Smooth muscle cell (in vitro differentiated cells): ENCODE measurements around the gene OSTC. TPM values are rescaled to one million over a fixed set of nuclear protein-coding genes. Genes with fewer than 3 reads are reported as not detected.

Source experiments
- DNase-seq: peaks from one replicate; lab custom pipeline; 2025; ENCODE audit not compliant: unreplicated experiment; lab: John Stamatoyannopoulos, UW
- H2AFZ ChIP-seq: fragments of 200-600 bp; sonication (generic); 2 replicates; pipeline ENCODE4 v1.6.0; 2016; ENCODE audit warnings: antibody characterized with exemption, low read depth, mild to moderate bottlenecking
- H3F3A ChIP-seq: fragments of 200-600 bp; sonication (generic); 2 replicates; pipeline ENCODE4 v1.6.0; 2017; ENCODE audit warnings: antibody characterized with exemption, low read depth
- H3K27ac ChIP-seq: fragments of 200-600 bp; sonication (generic); 2 replicates; pipeline ENCODE4 v1.5.1; 2016; ENCODE audit warnings: low read depth, mild to moderate bottlenecking
- H3K27me3 ChIP-seq: fragments of 200-600 bp; sonication (generic); 2 replicates; pipeline ENCODE4 v1.6.1; 2016; ENCODE audit warnings: low read depth, mild to moderate bottlenecking
- H3K36me3 ChIP-seq: fragments of 200-600 bp; sonication (generic); 2 replicates; pipeline ENCODE4 v1.5.1; 2016; ENCODE audit warnings: low read depth
- H3K4me1 ChIP-seq: fragments of 200-600 bp; sonication (generic); 2 replicates; pipeline ENCODE4 v1.5.1; 2016; ENCODE audit warnings: low read depth
- H3K4me2 ChIP-seq: fragments of 200-600 bp; sonication (generic); 2 replicates; pipeline ENCODE4 v1.6.0; 2016; ENCODE audit warnings: mild to moderate bottlenecking
- H3K4me3 ChIP-seq: fragments of 200-600 bp; sonication (generic); 2 replicates; pipeline ENCODE4 v1.5.1; 2016; ENCODE audit warnings: mild to moderate bottlenecking
- H3K79me2 ChIP-seq: fragments of 200-600 bp; sonication (generic); 2 replicates; pipeline ENCODE4 v1.6.0; 2016; ENCODE audit warnings: low read depth, mild to moderate bottlenecking
- H3K9ac ChIP-seq: fragments of 200-600 bp; sonication (generic); 2 replicates; pipeline ENCODE4 v1.6.0; 2016; ENCODE audit warnings: low read depth
- H3K9me3 ChIP-seq: fragments of 200-600 bp; sonication (generic); replicated peaks from 2 replicates; pipeline ENCODE4 v1.5.1; 2016; ENCODE audit warnings: low read depth
- H4K20me1 ChIP-seq: fragments of 200-600 bp; sonication (generic); 2 replicates; pipeline ENCODE4 v1.6.0; 2016; ENCODE audit warnings: low read depth
- WGBS: methylation state at CpG from one replicate; pipeline ENCODE4 v1.1.7; 2016; ENCODE audit warnings: low lambda C conversion rate; 5-methylcytosine and 5-hydroxymethylcytosine counted together
- polyA plus RNA-seq: library from polyadenylated mRNA; unstranded; fragments of >200 nt; fragmentation: Nextera tagmentation; extraction: Ambion mirVana; gene quantifications from 2 replicates; pipeline ENCODE4 v1.2.1, GENCODE V29; 2016
- total RNA-seq: library from RNA; depleted of rRNA; stranded (reverse); fragments of >200 nt; gene quantifications from 2 replicates; pipeline ENCODE4 v1.2.3, GENCODE V29; 2014
- TF ChIP-seq, protein P1 (sequence below): fragments of 200-600 bp; sonication (generic); IDR thresholded peaks from 2 replicates; pipeline ENCODE4 v1.5.1; 2017; ENCODE audit warnings: borderline replicate concordance, mild to moderate bottlenecking, antibody characterized with exemption; ENCODE audit not compliant: insufficient read depth, poor library complexity, severe bottlenecking

The OSTC gene
- total RNA-seq: 765 and 825 TPM in 2 replicates
- 607 and 754 TPM in 2 replicates for polyA plus RNA-seq

DNA sequence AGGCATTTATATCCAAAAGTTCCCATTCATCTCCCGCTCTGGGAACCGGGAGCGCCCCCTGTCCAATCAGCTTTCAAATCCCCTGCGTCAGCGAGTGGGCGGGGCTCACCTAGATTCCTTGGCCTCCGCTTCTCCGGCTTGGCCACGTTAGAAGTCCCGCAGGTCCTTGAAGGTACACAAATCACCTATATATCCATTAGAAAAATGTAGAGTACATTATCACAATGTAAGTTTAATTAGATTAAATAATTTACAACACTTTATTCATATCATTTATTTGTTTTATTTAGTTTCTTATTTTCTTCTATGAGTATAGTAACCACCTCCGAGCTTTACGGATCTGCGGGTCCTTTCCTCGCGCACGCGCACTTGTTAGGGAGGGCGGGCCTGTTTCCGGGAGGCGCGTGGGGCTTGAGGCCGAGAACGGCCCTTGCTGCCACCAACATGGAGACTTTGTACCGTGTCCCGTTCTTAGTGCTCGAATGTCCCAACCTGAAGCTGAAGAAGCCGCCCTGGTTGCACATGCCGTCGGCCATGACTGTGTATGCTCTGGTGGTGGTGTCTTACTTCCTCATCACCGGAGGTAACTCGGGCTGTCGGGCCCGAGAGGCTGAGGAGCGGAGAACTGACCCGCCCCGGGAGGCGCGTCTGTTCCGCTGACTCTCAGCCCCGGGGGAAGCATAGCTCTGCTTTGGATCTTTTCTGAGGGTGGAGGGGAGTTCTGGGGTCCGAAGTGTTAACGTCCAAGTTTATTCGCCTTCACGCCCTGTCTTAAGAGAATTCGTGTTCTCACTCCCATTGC lies at the start of gene OSTC:
TSS of gene OSTC (plus strand) at position 388 of the 802 bp plus-strand sequence. CDS start at position 445, 57 bp downstream.
- Histone ChIP-seq H2AFZ (peak within 1 kb of the TSS; percentile 87), H3K4me2 (peak within 1 kb of the TSS; percentile 92), H3K36me3 (no peaks in the 10 kb centered on the region), H3K9me3 (no peaks in the 10 kb centered on the region), H3K27ac (peak within 1 kb of the TSS; percentile 92), H3K4me3 (peak within 1 kb of the TSS; percentile 91), H3K27me3 (no peaks in the 10 kb centered on the region), H3K4me1 (peaks cover 10% of the 10 kb centered on the region), H4K20me1 (peaks cover 19% of the 10 kb centered on the region), H3F3A (no peaks in the 10 kb centered on the region), H3K9ac (peak within 1 kb of the TSS; percentile 95), H3K79me2 (peaks cover 51% of the 10 kb centered on the region)
- peak; percentile 72 for DNase-seq
- TF ChIP-seq, protein P1, sequence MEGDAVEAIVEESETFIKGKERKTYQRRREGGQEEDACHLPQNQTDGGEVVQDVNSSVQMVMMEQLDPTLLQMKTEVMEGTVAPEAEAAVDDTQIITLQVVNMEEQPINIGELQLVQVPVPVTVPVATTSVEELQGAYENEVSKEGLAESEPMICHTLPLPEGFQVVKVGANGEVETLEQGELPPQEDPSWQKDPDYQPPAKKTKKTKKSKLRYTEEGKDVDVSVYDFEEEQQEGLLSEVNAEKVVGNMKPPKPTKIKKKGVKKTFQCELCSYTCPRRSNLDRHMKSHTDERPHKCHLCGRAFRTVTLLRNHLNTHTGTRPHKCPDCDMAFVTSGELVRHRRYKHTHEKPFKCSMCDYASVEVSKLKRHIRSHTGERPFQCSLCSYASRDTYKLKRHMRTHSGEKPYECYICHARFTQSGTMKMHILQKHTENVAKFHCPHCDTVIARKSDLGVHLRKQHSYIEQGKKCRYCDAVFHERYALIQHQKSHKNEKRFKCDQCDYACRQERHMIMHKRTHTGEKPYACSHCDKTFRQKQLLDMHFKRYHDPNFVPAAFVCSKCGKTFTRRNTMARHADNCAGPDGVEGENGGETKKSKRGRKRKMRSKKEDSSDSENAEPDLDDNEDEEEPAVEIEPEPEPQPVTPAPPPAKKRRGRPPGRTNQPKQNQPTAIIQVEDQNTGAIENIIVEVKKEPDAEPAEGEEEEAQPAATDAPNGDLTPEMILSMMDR: no peak
- WGBS: under 1% methylated on average over 45 of the region's 45 CpGs

GRCh38 chr4:108601106-108601505 lies 49.3 kb upstream of the OSTC start:
- TF ChIP-seq, protein P1: no peak
- Histone ChIP-seq H3K79me2 (no peaks in the 10 kb centered on the region), H3K9ac (no peak overlapping the region), H4K20me1 (no peaks in the 10 kb centered on the region), H2AFZ (no peak overlapping the region), H3K36me3 (no peaks in the 10 kb centered on the region), H3K4me1 (no peaks in the 10 kb centered on the region), H3K27ac (no peak overlapping the region), H3K4me3 (no peak overlapping the region), H3F3A (peaks cover 4% of the 10 kb centered on the region), H3K27me3 (no peaks in the 10 kb centered on the region), H3K4me2 (no peak overlapping the region), H3K9me3 (no peaks in the 10 kb centered on the region)
- no peak for DNase-seq
- 78% methylated on average over 3 of the region's 3 CpGs for WGBS

GRCh38 chr4:108601532-108601931 lies 48.9 kb upstream of the OSTC start:
- H3K27me3 ChIP-seq: no peaks in the 10 kb centered on the region

More at GRCh38 chr4:108601532-108601931, 48.9 kb upstream of the OSTC start:
- Histone ChIP-seq H3K9ac (no peak overlapping the region), H3K4me3 (no peak overlapping the region), H3K79me2 (no peaks in the 10 kb centered on the region), H3K4me1 (no peaks in the 10 kb centered on the region), H2AFZ (no peak overlapping the region), H3K9me3 (no peaks in the 10 kb centered on the region), H3K36me3 (no peaks in the 10 kb centered on the region), H3F3A (no peaks in the 10 kb centered on the region), H4K20me1 (no peaks in the 10 kb centered on the region), H3K27ac (no peak overlapping the region), H3K4me2 (no peak overlapping the region)
- WGBS: 91% methylated on average over 1 of the region's 1 CpG
- TF ChIP-seq, protein P1: no peak
- DNase-seq: no peak
